Keratinocyte (primary cell): Measurements from ENCODE around the gene RPL38. TPM values are rescaled to one million over a fixed set of nuclear protein-coding genes. Genes with fewer than 3 reads are reported as not detected.

Source experiments
- DNase-seq: peaks from one replicate; pipeline ENCODE4 v3.0.0-alpha.2; 2011; ENCODE audit warnings: low read depth, missing footprints, low spot score
- FAIRE-seq: peaks from 2 replicates; lab custom pipeline; 2011; peaks lifted over from hg19 to GRCh38; lab: Jason Lieb, UNC
- H2AFZ ChIP-seq: 2 replicates; pipeline ENCODE4 v1.6.0; 2012; ENCODE audit warnings: low read length, control low read depth, inconsistent platforms; ENCODE audit not compliant: control insufficient read depth
- H3K27ac ChIP-seq: 2 replicates; pipeline ENCODE4 v1.5.1; 2011; ENCODE audit warnings: low read length; ENCODE audit not compliant: control insufficient read depth, insufficient read depth
- H3K27me3 ChIP-seq: 3 replicates; pipeline ENCODE4 v1.6.0; 2011; ENCODE audit warnings: low read length; ENCODE audit not compliant: control insufficient read depth, insufficient read depth; ENCODE audit errors: extremely low read depth
- H3K36me3 ChIP-seq, 2 experiments: 2 replicates in 1 of 2; 3 replicates in 1 of 2; pipeline ENCODE4 v1.5.1; 2011; ENCODE audit warnings: low read length in 2 of 2, mild to moderate bottlenecking in 1 of 2; ENCODE audit not compliant: control insufficient read depth in 2 of 2, insufficient read depth in 2 of 2; ENCODE audit errors: extremely low read depth in 1 of 2
- H3K4me1 ChIP-seq: 3 replicates; pipeline ENCODE4 v1.5.1; 2011; ENCODE audit warnings: low read length; ENCODE audit not compliant: control insufficient read depth, insufficient read depth; ENCODE audit errors: extremely low read depth
- H3K4me2 ChIP-seq: 3 replicates; pipeline ENCODE4 v1.6.0; 2011; ENCODE audit warnings: low read depth, low read length; ENCODE audit not compliant: control insufficient read depth, insufficient read depth; ENCODE audit errors: extremely low read depth
- H3K4me3 ChIP-seq, 3 experiments: fragments of 200-600 bp in 1 of 3; sonication (generic) in 1 of 3; 2 replicates in 2 of 3; 3 replicates in 1 of 3; pipeline ENCODE4 v1.5.1; 2011 to 2016; ENCODE audit warnings: low read length in 3 of 3, mild to moderate bottlenecking in 3 of 3, control low read depth in 2 of 3, inconsistent platforms in 1 of 3, low read depth in 1 of 3, mixed read lengths in 1 of 3, mixed run types in 1 of 3, moderate library complexity in 1 of 3; ENCODE audit not compliant: control insufficient read depth in 2 of 3, insufficient read depth in 2 of 3; ENCODE audit errors: extremely low read depth in 1 of 3
- H3K79me2 ChIP-seq: 2 replicates; pipeline ENCODE4 v1.6.0; 2012; ENCODE audit warnings: low read length; ENCODE audit not compliant: control insufficient read depth, insufficient read depth
- H3K9ac ChIP-seq: 3 replicates; pipeline ENCODE4 v1.6.0; 2011; ENCODE audit warnings: low read length; ENCODE audit not compliant: control insufficient read depth, insufficient read depth; ENCODE audit errors: extremely low read depth
- H3K9me1 ChIP-seq: 3 replicates; pipeline ENCODE4 v1.6.0; 2011; ENCODE audit warnings: low read length; ENCODE audit not compliant: control insufficient read depth, insufficient read depth; ENCODE audit errors: extremely low read depth
- H3K9me3 ChIP-seq: 2 replicates; pipeline ENCODE4 v1.5.1; 2012; ENCODE audit warnings: low read depth, low read length; ENCODE audit not compliant: control insufficient read depth
- H4K20me1 ChIP-seq: 3 replicates; pipeline ENCODE4 v1.6.0; 2011; ENCODE audit warnings: low read length; ENCODE audit not compliant: control insufficient read depth, insufficient read depth; ENCODE audit errors: extremely low read depth
- CTCF ChIP-seq, 3 experiments: IDR thresholded peaks in 1 of 3; conservative IDR thresholded peaks in 1 of 3; optimal IDR thresholded peaks in 1 of 3; 2 replicates in 2 of 3; 3 replicates in 1 of 3; pipeline versions ENCODE3 to v1.5.1; 2011; ENCODE audit warnings: low read length in 3 of 3, mild to moderate bottlenecking in 3 of 3, moderate library complexity in 2 of 3, control low read depth in 1 of 3, inconsistent platforms in 1 of 3; ENCODE audit not compliant: insufficient read depth in 2 of 3; ENCODE audit errors: extremely low read depth in 1 of 3
- EZH2 ChIP-seq: IDR thresholded peaks from one replicate; pipeline ENCODE4 v1.6.1; 2012; ENCODE audit warnings: inconsistent platforms, mild to moderate bottlenecking, low read length, moderate library complexity
- dilution Hi-C: fragments of 300-500 bp; cut with MboI; formaldehyde crosslinking; loops from one replicate; pipeline ENCODE4 v1.7.0; 2020; ENCODE audit warnings: low sequenced_read_pairs; ENCODE audit not compliant: extremely low pct_ligation_motif_present
- polyA plus RNA-seq, 5 experiments: library from polyadenylated mRNA; depleted of rRNA in 3 of 5; stranded (reverse) in 3 of 5; stranded (forward) in 1 of 5; unstranded in 1 of 5; fragments of >200 nt; gene quantifications; 1 replicate in 1 of 5; 2 replicates in 3 of 5; 3 replicates in 1 of 5; pipeline versions ENCODE4 v1.2.1 to v1.2.3, GENCODE V29; 2011 to 2012; ENCODE audit warnings: missing spikeins in 2 of 5, low read depth in 1 of 5, low replicate concordance in 1 of 5

The RPL38 gene
- polyA plus RNA-seq, 1 donor (not counting 4 experiments of a cell fraction or from before 2014, with no cell fraction given) = 1,779 TPM

GRCh38 chr17:74215342-74215727 is 11.9 kb downstream of the RPL38 start:
- Histone ChIP-seq H4K20me1 (peaks cover 10% of the 10 kb centered on the region), H3K9me1 (no peaks in the 10 kb centered on the region), H3K36me3 (peaks cover 0 to 7% of the 10 kb centered on the region in 2 experiments), H3K4me1 (peaks cover 24% of the 10 kb centered on the region), H3K9ac (no peak overlapping the region), H3K27me3 (peaks cover 15% of the 10 kb centered on the region), H3K9me3 (no peaks in the 10 kb centered on the region), H2AFZ (no peak overlapping the region), H3K4me3 (no peak overlapping the region), H3K4me2 (no peak overlapping the region), H3K79me2 (no peaks in the 10 kb centered on the region), H3K27ac (no peak overlapping the region)
- FAIRE-seq = no peak
- TF ChIP-seq CTCF (optimal IDR thresholded peaks at IDR 0.05 in 1 of 3, IDR thresholded peaks at IDR 0.05 in 1 of 3, conservative IDR thresholded peaks at IDR 0.05 in 1 of 3; ENCODE audit: extremely low read depth in 1 of 3, insufficient read depth in 2 of 3, low read length in 3 of 3) (no peak), EZH2 (no peak)
- no peak for DNase-seq
- dilution Hi-C loops = no loop called here

GRCh38 chr17:74216505-74216904 is 13.0 kb downstream of the RPL38 start:
- Histone ChIP-seq H3K27ac (no peak overlapping the region), H3K27me3 (peaks cover 15% of the 10 kb centered on the region), H3K9me3 (no peaks in the 10 kb centered on the region), H3K79me2 (no peaks in the 10 kb centered on the region), H3K9me1 (no peaks in the 10 kb centered on the region), H3K36me3 (no peaks in the 10 kb centered on the region), H3K9ac (no peak overlapping the region), H3K4me2 (no peak overlapping the region), H3K4me1 (peaks cover 14% of the 10 kb centered on the region), H3K4me3 (no peak overlapping the region), H2AFZ (no peak overlapping the region), H4K20me1 (no peaks in the 10 kb centered on the region)
- no peak for TF ChIP-seq EZH2
- TF ChIP-seq CTCF (optimal IDR thresholded peaks at IDR 0.05 in 1 of 3, IDR thresholded peaks at IDR 0.05 in 1 of 3, conservative IDR thresholded peaks at IDR 0.05 in 1 of 3; ENCODE audit: extremely low read depth in 1 of 3, insufficient read depth in 2 of 3, low read length in 3 of 3) = no peak
- FAIRE-seq (no peak), DNase-seq (no peak)
- dilution Hi-C loops = no loop called here
